ENCODE data around the gene KRT6B. TPM values are rescaled to one million over a fixed set of nuclear protein-coding genes. Genes with fewer than 3 reads are reported as not detected.
A peak's percentile ranks its signal among the peaks of the same experiment; 100 is the strongest.

Gene KRT6B
- total RNA-seq, 6 donors from 2014 or later: 0.17 TPM; not detected in 5

DNA sequence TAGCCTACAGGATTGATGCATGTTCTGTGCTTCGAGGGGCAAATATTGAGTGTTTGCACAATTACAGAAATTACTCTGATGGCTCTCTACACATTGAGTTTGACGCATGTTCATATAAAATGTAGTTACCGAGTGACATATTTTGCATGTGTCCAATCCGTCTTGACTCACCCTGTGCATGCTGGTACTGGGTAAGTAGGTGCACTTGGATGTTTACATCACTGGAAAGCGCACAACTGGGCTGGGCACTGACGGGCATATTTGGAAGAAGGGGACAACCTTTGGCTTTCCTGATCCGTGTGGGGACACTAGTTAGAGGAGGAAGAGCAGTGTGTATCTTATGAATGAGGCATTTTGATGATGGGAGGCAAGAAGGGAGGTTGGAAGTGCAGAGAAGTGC lies 46.0 kb upstream of the KRT6B start:
- Histone ChIP-seq H3K27ac (no peak overlapping the region), H3K4me3 (no peak overlapping the region), H3K27me3 (no peaks in the 10 kb centered on the region), H3K4me1 (peaks cover 10 to 27% (median 18%) of the 10 kb centered on the region in 4 donors), H3K36me3 (no peaks in the 10 kb centered on the region), H3K9me3 (no peaks in the 10 kb centered on the region)
- no peak for TF ChIP-seq POLR2AphosphoS5 (IDR thresholded peaks at IDR 0.05)
- no peak for TF ChIP-seq EP300 (IDR thresholded peaks at IDR 0.05)
- TF ChIP-seq POLR2A (IDR thresholded peaks at IDR 0.05): no peak
- TF ChIP-seq, protein P1, sequence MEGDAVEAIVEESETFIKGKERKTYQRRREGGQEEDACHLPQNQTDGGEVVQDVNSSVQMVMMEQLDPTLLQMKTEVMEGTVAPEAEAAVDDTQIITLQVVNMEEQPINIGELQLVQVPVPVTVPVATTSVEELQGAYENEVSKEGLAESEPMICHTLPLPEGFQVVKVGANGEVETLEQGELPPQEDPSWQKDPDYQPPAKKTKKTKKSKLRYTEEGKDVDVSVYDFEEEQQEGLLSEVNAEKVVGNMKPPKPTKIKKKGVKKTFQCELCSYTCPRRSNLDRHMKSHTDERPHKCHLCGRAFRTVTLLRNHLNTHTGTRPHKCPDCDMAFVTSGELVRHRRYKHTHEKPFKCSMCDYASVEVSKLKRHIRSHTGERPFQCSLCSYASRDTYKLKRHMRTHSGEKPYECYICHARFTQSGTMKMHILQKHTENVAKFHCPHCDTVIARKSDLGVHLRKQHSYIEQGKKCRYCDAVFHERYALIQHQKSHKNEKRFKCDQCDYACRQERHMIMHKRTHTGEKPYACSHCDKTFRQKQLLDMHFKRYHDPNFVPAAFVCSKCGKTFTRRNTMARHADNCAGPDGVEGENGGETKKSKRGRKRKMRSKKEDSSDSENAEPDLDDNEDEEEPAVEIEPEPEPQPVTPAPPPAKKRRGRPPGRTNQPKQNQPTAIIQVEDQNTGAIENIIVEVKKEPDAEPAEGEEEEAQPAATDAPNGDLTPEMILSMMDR (IDR thresholded peaks at IDR 0.05): no peak
- WGBS, 2 donors: 77 to 81% methylated on average over 7 of the region's 7 CpGs
- DNase-seq (no peak), ATAC-seq (ENCODE audit: low FRiP score in 2 of 2) (no peak)

DNA sequence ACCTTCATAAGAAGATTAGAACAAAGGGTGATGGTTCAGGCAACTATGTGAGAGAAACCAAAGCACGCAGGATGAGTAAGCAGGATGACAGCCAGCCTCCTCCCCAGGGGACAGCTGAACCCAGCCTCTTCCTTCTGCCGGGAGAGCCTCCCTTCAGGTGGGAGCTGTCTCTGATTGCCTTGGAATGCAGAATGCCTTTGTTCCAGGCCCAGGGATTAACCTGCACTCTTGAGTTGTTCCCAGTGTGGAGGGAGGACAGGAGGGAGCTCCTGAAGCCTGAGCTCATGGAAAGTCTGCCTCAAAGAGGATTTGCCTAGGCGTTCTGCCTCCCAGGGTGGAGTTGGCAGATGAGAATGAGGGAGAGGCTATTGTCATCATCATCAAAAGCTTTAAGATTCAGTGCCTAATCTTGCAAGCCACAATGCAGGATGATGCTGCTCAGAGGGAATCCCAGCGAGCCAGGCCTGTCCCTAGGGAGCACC lies 44.7 kb upstream of the KRT6B start:
- Histone ChIP-seq H3K36me3 (no peaks in the 10 kb centered on the region), H3K27me3 (no peaks in the 10 kb centered on the region), H3K4me3 (no peak overlapping the region), H3K9me3 (no peaks in the 10 kb centered on the region), H3K4me1 (peaks cover 10 to 27% (median 18%) of the 10 kb centered on the region in 4 donors), H3K27ac (no peak overlapping the region)
- TF ChIP-seq EP300 (IDR thresholded peaks at IDR 0.05): no peak
- TF ChIP-seq POLR2AphosphoS5 (IDR thresholded peaks at IDR 0.05): no peak
- TF ChIP-seq, protein P1 (IDR thresholded peaks at IDR 0.05): no peak
- TF ChIP-seq POLR2A (IDR thresholded peaks at IDR 0.05): no peak
- WGBS, 2 donors: 73 to 88% methylated on average over 3 to 4 of the region's 4 CpGs
- ATAC-seq (ENCODE audit: low FRiP score in 2 of 2) (peak in 1 of 2 donors; percentile 61), DNase-seq (no peak)

DNA sequence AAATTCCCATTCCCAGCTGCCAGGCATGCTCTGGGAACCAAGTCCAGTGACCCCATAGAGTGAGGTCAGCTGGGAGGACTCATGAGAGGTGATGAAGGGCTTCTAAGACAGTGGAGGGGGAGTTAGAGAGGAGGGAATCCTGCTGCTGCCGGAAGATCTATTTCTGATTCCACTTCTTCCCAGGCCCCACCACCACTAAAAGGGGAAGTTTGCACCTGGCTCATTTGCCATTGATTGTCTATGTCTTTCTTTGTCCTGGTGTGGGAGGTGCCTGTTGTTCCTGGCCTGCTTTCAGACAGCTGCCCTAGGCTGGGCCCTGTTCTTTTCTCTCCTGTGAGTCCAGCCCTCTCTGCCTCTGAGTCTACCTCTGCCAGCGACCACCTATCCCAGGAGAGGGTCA lies 44.1 kb upstream of the KRT6B start:
- DNase-seq (no peak), ATAC-seq (ENCODE audit: low FRiP score in 2 of 2) (no peak)
- H3K4me3 ChIP-seq: no peak overlapping the region
- 63 to 78% methylated on average over 2 of the region's 2 CpGs for WGBS, 2 donors
- no peaks in the 10 kb centered on the region for H3K9me3 ChIP-seq
- no peak overlapping the region for H3K27ac ChIP-seq
- peaks cover 10 to 27% (median 18%) of the 10 kb centered on the region in 4 donors for H3K4me1 ChIP-seq
- TF ChIP-seq EP300 (IDR thresholded peaks at IDR 0.05): no peak
- H3K36me3 ChIP-seq: no peaks in the 10 kb centered on the region
- H3K27me3 ChIP-seq: no peaks in the 10 kb centered on the region

DNA sequence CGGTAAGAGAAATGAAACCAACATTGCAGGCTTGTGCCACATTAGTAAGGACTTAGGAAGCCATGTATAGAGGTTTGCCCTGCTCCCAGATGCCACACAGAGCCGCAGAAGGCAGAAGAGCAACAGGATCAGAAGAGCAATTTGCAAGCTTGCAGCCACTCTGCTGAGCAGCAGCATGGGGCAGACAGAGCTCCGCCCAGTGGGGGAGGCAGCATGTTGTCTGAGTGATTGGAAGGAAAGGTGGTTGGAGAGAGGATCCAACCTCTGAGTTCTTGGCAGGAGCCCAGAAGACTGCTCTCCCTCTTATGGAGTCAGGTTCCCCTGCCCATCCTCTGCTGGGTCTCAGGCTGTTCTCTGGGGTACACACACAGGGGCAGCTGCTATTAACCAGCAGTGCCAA lies 43.4 kb upstream of the KRT6B start:
- WGBS, 2 donors: 32 to 39% methylated on average over 3 of the region's 3 CpGs
- H3K4me1 ChIP-seq: peaks cover 10 to 27% (median 18%) of the 10 kb centered on the region in 4 donors
- DNase-seq (no peak), ATAC-seq (ENCODE audit: low FRiP score in 2 of 2) (peak in 1 of 2 donors; percentile 20)
- H3K27ac ChIP-seq: peak overlapping the region in 1 of 4 donors; percentile 11
- no peak overlapping the region for H3K4me3 ChIP-seq
- no peaks in the 10 kb centered on the region for H3K36me3 ChIP-seq
- H3K9me3 ChIP-seq: no peaks in the 10 kb centered on the region
- TF ChIP-seq POLR2AphosphoS5 (IDR thresholded peaks at IDR 0.05) (no peak), EP300 (IDR thresholded peaks at IDR 0.05) (no peak), POLR2A (IDR thresholded peaks at IDR 0.05) (no peak)
- TF ChIP-seq, protein P1 (IDR thresholded peaks at IDR 0.05): no peak
- H3K27me3 ChIP-seq: no peaks in the 10 kb centered on the region

DNA sequence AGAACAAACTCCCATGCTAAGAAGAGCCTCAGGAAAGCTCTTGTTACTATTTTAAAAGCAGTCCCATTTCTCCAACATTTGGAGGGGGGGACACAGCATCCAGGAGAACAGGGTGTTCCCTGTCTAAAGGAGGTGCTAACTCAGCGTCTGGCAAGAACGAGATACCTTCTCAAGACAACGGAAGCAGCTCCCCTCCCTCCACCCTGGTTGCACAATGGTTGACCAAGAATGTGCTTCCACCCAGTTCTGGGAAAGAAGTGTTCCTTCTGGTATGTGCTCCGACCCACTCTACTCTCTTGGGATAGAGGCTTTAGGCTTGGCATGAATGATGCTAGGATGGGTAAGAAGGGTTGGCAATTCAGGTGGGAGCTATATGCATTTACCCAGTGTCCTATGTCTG lies 42.6 kb upstream of the KRT6B start:
- TF ChIP-seq, protein P1 (IDR thresholded peaks at IDR 0.05): no peak
- TF ChIP-seq EP300 (IDR thresholded peaks at IDR 0.05) (peak; percentile 47 to 92 (median 84)), POLR2A (IDR thresholded peaks at IDR 0.05) (no peak), POLR2AphosphoS5 (IDR thresholded peaks at IDR 0.05) (peak; percentile 61 to 87)
- WGBS, 2 donors: 28 to 59% methylated on average over 4 of the region's 4 CpGs
- no peaks in the 10 kb centered on the region for H3K27me3 ChIP-seq
- no peak overlapping the region for H3K27ac ChIP-seq
- no peak overlapping the region for H3K4me3 ChIP-seq
- DNase-seq (peak in 1 of 2 donors; percentile 74), ATAC-seq (ENCODE audit: low FRiP score in 2 of 2) (peak; percentile 60 to 80)
- peaks cover 10 to 27% (median 18%) of the 10 kb centered on the region in 4 donors for H3K4me1 ChIP-seq
- no peaks in the 10 kb centered on the region for H3K36me3 ChIP-seq
- H3K9me3 ChIP-seq: no peaks in the 10 kb centered on the region
